Measurements from ENCODE around the gene HDLBP. TPM values are rescaled to one million over a fixed set of nuclear protein-coding genes. Genes with fewer than 3 reads are reported as not detected.

The HDLBP gene
- total RNA-seq, 2 experiments from 2014 or later = 243 to 251 TPM

- POLR2A ChIA-PET = no interaction called here
- no peak overlapping the region for H3K27ac Mint-ChIP-seq
Observed at GRCh38 chr2:241237949-241238371, 77.5 kb downstream of the HDLBP start.

GRCh38 chr2:241237047-241237446 lies 78.4 kb downstream of the HDLBP start:
- intact Hi-C loops (cut with micrococcal nuclease) = no loop called here
- no peaks in the 10 kb centered on the region for H3K4me1 Mint-ChIP-seq (ENCODE audit: low read depth)
- no peak for DNase-seq
- no peak overlapping the region for H3K27ac Mint-ChIP-seq
- no peaks in the 10 kb centered on the region for H3K9me3 Mint-ChIP-seq
- peaks cover 84% of the 10 kb centered on the region for H3K36me3 Mint-ChIP-seq
- CTCF ChIA-PET = no interaction called here
- H3K4me3 Mint-ChIP-seq = no peak overlapping the region
- no peaks in the 10 kb centered on the region for H3K27me3 Mint-ChIP-seq
- POLR2A ChIA-PET = no interaction called here

More at GRCh38 chr2:241237949-241238371, 77.5 kb downstream of the HDLBP start:
- no peaks in the 10 kb centered on the region for H3K9me3 Mint-ChIP-seq
- CTCF ChIA-PET = no interaction called here
- DNase-seq = no peak
- intact Hi-C loops (cut with micrococcal nuclease) = no loop called here
- H3K4me1 Mint-ChIP-seq (ENCODE audit: low read depth) = no peaks in the 10 kb centered on the region
- no peak overlapping the region for H3K4me3 Mint-ChIP-seq
- peaks cover 86% of the 10 kb centered on the region for H3K36me3 Mint-ChIP-seq
- no peaks in the 10 kb centered on the region for H3K27me3 Mint-ChIP-seq

GRCh38 chr2:241235859-241236593 lies 79.4 kb downstream of the HDLBP start:
- intact Hi-C loops (cut with micrococcal nuclease) = no loop called here
- POLR2A ChIA-PET = interaction anchor here (1.0 kb wide), 1 partner anchor 66 kb away, joined by 3 read pairs; no protein-coding TSS in a partner anchor
- Mint-ChIP-seq H3K4me1 (ENCODE audit: low read depth) (no peaks in the 10 kb centered on the region), H3K4me3 (no peak overlapping the region), H3K27me3 (no peaks in the 10 kb centered on the region), H3K9me3 (no peaks in the 10 kb centered on the region), H3K36me3 (peaks cover 84% of the 10 kb centered on the region), H3K27ac (no peak overlapping the region)
- CTCF ChIA-PET = no interaction called here
- no peak for DNase-seq

GRCh38 chr2:241234962-241235740 lies 80.3 kb downstream of the HDLBP start:
- Mint-ChIP-seq H3K4me3 (no peak overlapping the region), H3K27ac (no peak overlapping the region), H3K9me3 (no peaks in the 10 kb centered on the region), H3K4me1 (ENCODE audit: low read depth) (no peaks in the 10 kb centered on the region), H3K27me3 (no peaks in the 10 kb centered on the region), H3K36me3 (peaks cover 80% of the 10 kb centered on the region)
- POLR2A ChIA-PET = interaction anchor here (1.0 kb wide), 1 partner anchor 66 kb away, joined by 3 read pairs; no protein-coding TSS in a partner anchor
- DNase-seq = no peak
- CTCF ChIA-PET = no interaction called here
- intact Hi-C loops (cut with micrococcal nuclease) = no loop called here

- no peak overlapping the region for H3K27ac Mint-ChIP-seq
Observed at GRCh38 chr2:241234066-241234790, 81.2 kb downstream of the HDLBP start.

GRCh38 chr2:241232736-241233575 lies 82.5 kb downstream of the HDLBP start:
- intact Hi-C loops (cut with micrococcal nuclease) = no loop called here
- Mint-ChIP-seq H3K4me3 (no peak overlapping the region), H3K27me3 (no peaks in the 10 kb centered on the region), H3K4me1 (ENCODE audit: low read depth) (no peaks in the 10 kb centered on the region), H3K36me3 (peaks cover 72% of the 10 kb centered on the region), H3K27ac (no peak overlapping the region), H3K9me3 (no peaks in the 10 kb centered on the region)
- DNase-seq = no peak
- ChIA-PET POLR2A (no interaction called here), CTCF (no interaction called here)

More at GRCh38 chr2:241234066-241234790, 81.2 kb downstream of the HDLBP start:
- no peaks in the 10 kb centered on the region for H3K9me3 Mint-ChIP-seq
- intact Hi-C loops (cut with micrococcal nuclease) = no loop called here
- H3K4me1 Mint-ChIP-seq (ENCODE audit: low read depth) = no peaks in the 10 kb centered on the region
- DNase-seq = no peak
- ChIA-PET POLR2A (no interaction called here), CTCF (no interaction called here)
- no peak overlapping the region for H3K4me3 Mint-ChIP-seq
- H3K36me3 Mint-ChIP-seq = peaks cover 77% of the 10 kb centered on the region
- H3K27me3 Mint-ChIP-seq = no peaks in the 10 kb centered on the region

GRCh38 chr2:241230435-241230834 lies 85.0 kb downstream of the HDLBP start:
- Mint-ChIP-seq H3K27ac (no peak overlapping the region), H3K36me3 (peaks cover 65% of the 10 kb centered on the region), H3K4me3 (no peak overlapping the region), H3K27me3 (no peaks in the 10 kb centered on the region), H3K4me1 (ENCODE audit: low read depth) (no peaks in the 10 kb centered on the region), H3K9me3 (no peaks in the 10 kb centered on the region)
- ChIA-PET CTCF (no interaction called here), POLR2A (no interaction called here)
- no peak for DNase-seq
- intact Hi-C loops (cut with micrococcal nuclease) = no loop called here

GRCh38 chr2:241229563-241230401 lies 85.7 kb downstream of the HDLBP start:
- Mint-ChIP-seq H3K4me3 (no peak overlapping the region), H3K27me3 (no peaks in the 10 kb centered on the region), H3K36me3 (peaks cover 59% of the 10 kb centered on the region), H3K9me3 (no peaks in the 10 kb centered on the region), H3K27ac (no peak overlapping the region), H3K4me1 (ENCODE audit: low read depth) (no peaks in the 10 kb centered on the region)
- ChIA-PET POLR2A (no interaction called here), CTCF (no interaction called here)
- intact Hi-C loops (cut with micrococcal nuclease) = no loop called here
- DNase-seq = no peak

- ChIA-PET CTCF (no interaction called here), POLR2A (no interaction called here)
- DNase-seq = no peak
- peaks cover 52% of the 10 kb centered on the region for H3K36me3 Mint-ChIP-seq
- no peaks in the 10 kb centered on the region for H3K4me1 Mint-ChIP-seq (ENCODE audit: low read depth)
- no peak overlapping the region for H3K4me3 Mint-ChIP-seq
- no peaks in the 10 kb centered on the region for H3K27me3 Mint-ChIP-seq
- no peak overlapping the region for H3K27ac Mint-ChIP-seq
- H3K9me3 Mint-ChIP-seq = no peaks in the 10 kb centered on the region
- intact Hi-C loops (cut with micrococcal nuclease) = no loop called here
Observed at GRCh38 chr2:241228860-241229516, 86.5 kb downstream of the HDLBP start.

- H3K4me1 Mint-ChIP-seq (ENCODE audit: low read depth) = peaks cover under 1% of the 10 kb centered on the region
- H3K4me3 Mint-ChIP-seq = no peak overlapping the region
- peaks cover 45% of the 10 kb centered on the region for H3K36me3 Mint-ChIP-seq
- no peak overlapping the region for H3K27ac Mint-ChIP-seq
- no peak for DNase-seq
- ChIA-PET CTCF (no interaction called here), POLR2A (no interaction called here)
- no peaks in the 10 kb centered on the region for H3K9me3 Mint-ChIP-seq
- intact Hi-C loops (cut with micrococcal nuclease) = no loop called here
- no peaks in the 10 kb centered on the region for H3K27me3 Mint-ChIP-seq
Observed at GRCh38 chr2:241228081-241228859, 87.2 kb downstream of the HDLBP start.

All from activated CD4-positive, alpha-beta memory T cell treated with anti-CD3 and anti-CD28 coated beads for 36 hours (primary cell).